ENCODE results near the gene CPT2.

The CPT2 gene

GRCh38 chr1:53187401-53187800 is 9.2 kb upstream of the CPT2 start:
- no peak overlapping the region for H3K4me3 ChIP-seq (replicated peaks in 1 of 2; ENCODE audit: low read depth in 2 of 2, low read length in 2 of 2)
- DNase-seq (ENCODE audit: low read depth in 2 of 2) = no peak
- TF ChIP-seq CTCF (IDR thresholded peaks at IDR 0.05; ENCODE audit: low read depth, low read length) = no peak

- no peak for TF ChIP-seq CTCF (IDR thresholded peaks at IDR 0.05; ENCODE audit: low read depth, low read length)
- H3K4me3 ChIP-seq (replicated peaks in 1 of 2; ENCODE audit: low read depth in 2 of 2, low read length in 2 of 2) = no peak overlapping the region
- no peak for DNase-seq (ENCODE audit: low read depth in 2 of 2)
These were observed 8.5 kb upstream of the CPT2 start for GRCh38 chr1:53188099-53188498.

GRCh38 chr1:53189061-53189460 is 7.6 kb upstream of the CPT2 start:
- no peak for TF ChIP-seq CTCF (IDR thresholded peaks at IDR 0.05; ENCODE audit: low read depth, low read length)

GRCh38 chr1:53190210-53190611 is 6.4 kb upstream of the CPT2 start:
- H3K4me3 ChIP-seq (replicated peaks in 1 of 2; ENCODE audit: low read depth in 2 of 2, low read length in 2 of 2) = no peak overlapping the region
- no peak for DNase-seq (ENCODE audit: low read depth in 2 of 2)
- peak; percentile 4 for TF ChIP-seq CTCF (IDR thresholded peaks at IDR 0.05; ENCODE audit: low read depth, low read length)

More at GRCh38 chr1:53189061-53189460, 7.6 kb upstream of the CPT2 start:
- H3K4me3 ChIP-seq (replicated peaks in 1 of 2; ENCODE audit: low read depth in 2 of 2, low read length in 2 of 2) = no peak overlapping the region
- DNase-seq (ENCODE audit: low read depth in 2 of 2) = no peak

- TF ChIP-seq CTCF (IDR thresholded peaks at IDR 0.05; ENCODE audit: low read depth, low read length) = no peak
- no peak overlapping the region for H3K4me3 ChIP-seq (replicated peaks in 1 of 2; ENCODE audit: low read depth in 2 of 2, low read length in 2 of 2)
- no peak for DNase-seq (ENCODE audit: low read depth in 2 of 2)
These were observed 1.2 kb upstream of the CPT2 start for GRCh38 chr1:53195246-53196016.

- DNase-seq (ENCODE audit: low read depth in 2 of 2) = no peak
- TF ChIP-seq CTCF (IDR thresholded peaks at IDR 0.05; ENCODE audit: low read depth, low read length) = no peak
- peak overlapping the region; percentile 82 to 88 for H3K4me3 ChIP-seq (replicated peaks in 1 of 2; ENCODE audit: low read depth in 2 of 2, low read length in 2 of 2)
These were observed 573 bp upstream of the CPT2 start for GRCh38 chr1:53196017-53196484.

All from cardiac fibroblast (primary cell).